Thymus (tissue), 14 donors: Measurements from ENCODE around the gene RPL5. TPM values are rescaled to one million over a fixed set of nuclear protein-coding genes. Genes with fewer than 3 reads are reported as not detected.
"Not testable (repeated sequence)": the region's sequence is repeated elsewhere in the genome, so short reads cannot be mapped to it uniquely, and the experiment has no call there.

ENCODE experiments used
- DNase-seq, 9 donors: peaks; one replicate each; pipeline ENCODE4 v3.0.0-alpha.2; 2013; ENCODE audit warnings: low spot score in 9 of 9, low read depth in 6 of 9, missing footprints in 1 of 9
- H3K27ac ChIP-seq, 2 donors: one replicate each; pipeline ENCODE4 v1.5.1; 2013; ENCODE audit warnings: control low read depth in 1 of 2, low read depth in 1 of 2, low read length in 1 of 2, mild to moderate bottlenecking in 1 of 2, moderate library complexity in 1 of 2
- H3K27me3 ChIP-seq, 2 donors: one replicate each; pipeline ENCODE4 v1.5.1; 2013; ENCODE audit warnings: low read length in 1 of 2; ENCODE audit not compliant: control insufficient read depth in 2 of 2, insufficient read depth in 1 of 2
- H3K36me3 ChIP-seq, 2 donors: one replicate each; pipeline ENCODE4 v1.5.1; 2013; ENCODE audit warnings: low read length in 1 of 2, mild to moderate bottlenecking in 1 of 2, moderate library complexity in 1 of 2; ENCODE audit not compliant: control insufficient read depth in 2 of 2, insufficient read depth in 2 of 2
- H3K4me1 ChIP-seq, 2 donors: one replicate each; pipeline ENCODE4 v1.5.1; 2013; ENCODE audit warnings: low read length in 2 of 2; ENCODE audit not compliant: control insufficient read depth in 2 of 2, insufficient read depth in 2 of 2
- H3K4me3 ChIP-seq, 2 donors: one replicate each; pipeline ENCODE4 v1.5.1; 2013; ENCODE audit warnings: low read length in 2 of 2, control low read depth in 1 of 2, mild to moderate bottlenecking in 1 of 2
- H3K9me3 ChIP-seq, 2 donors: one replicate each; pipeline ENCODE4 v1.5.1; 2013; ENCODE audit warnings: low read length in 1 of 2, mild to moderate bottlenecking in 1 of 2; ENCODE audit not compliant: control insufficient read depth in 2 of 2, insufficient read depth in 1 of 2
- WGBS: extraction: QIAGEN DNeasy Blood & Tissue Kit; methylation state at CpG from one replicate; pipeline ENCODE4 v1.1.7; 2013; 5-methylcytosine and 5-hydroxymethylcytosine counted together
- long read RNA-seq, 10 donors: transcript quantifications; one replicate each; lab custom pipeline, GENCODE V29; 2026
- polyA plus RNA-seq: library from polyadenylated mRNA; stranded (reverse); fragments of 200-250 nt; gene quantifications from one replicate; pipeline ENCODE4 v1.2.3, GENCODE V29; 2013
- total RNA-seq: library from RNA; stranded (reverse); fragments of 120-200 nt; gene quantifications from one replicate; pipeline ENCODE4 v1.2.4, GENCODE V29; 2013
- donor health status: healthy.

Gene RPL5
- total RNA-seq (2,242 TPM), polyA plus RNA-seq (2,759 TPM)
- long read RNA-seq, donor 1, transcript RPL5-208 (8 exons, 1,085 nt) = major isoform, 57 of 119 reads
- long read RNA-seq, donor 1, transcript RPL5-205 (3 exons, 1,210 nt) = minor isoform, 12 of 119 reads
- long read RNA-seq, donor 1, partial matches to known transcripts = 45 of 119 reads
- long read RNA-seq, donor 1, other reads (novel, unspliced or antisense) = 0 of 119 reads
- long read RNA-seq, donor 2, transcript RPL5-208 (8 exons, 1,085 nt) = major isoform, 760 of 1,246 reads
- long read RNA-seq, donor 2, transcript RPL5-205 (3 exons, 1,210 nt) = minor isoform, 67 of 1,246 reads
- long read RNA-seq, donor 2, transcript RPL5-207 (2 exons, 271 nt) = minor isoform, 47 of 1,246 reads
- long read RNA-seq, donor 2, transcript RPL5-210 (7 exons, 896 nt) = minor isoform, 6 of 1,246 reads
- long read RNA-seq, donor 2, partial matches to known transcripts = 339 of 1,246 reads
- long read RNA-seq, donor 2, other reads (novel, unspliced or antisense) = 21 of 1,246 reads
- long read RNA-seq, donor 3, transcript RPL5-210 (7 exons, 896 nt) = minor isoform, 8 of 1,951 reads
- long read RNA-seq, donor 3, transcript RPL5-208 (8 exons, 1,085 nt) = major isoform, 737 of 1,951 reads
- long read RNA-seq, donor 3, transcript RPL5-205 (3 exons, 1,210 nt) = minor isoform, 89 of 1,951 reads
- long read RNA-seq, donor 3, transcript RPL5-207 (2 exons, 271 nt) = minor isoform, 35 of 1,951 reads
- long read RNA-seq, donor 3, partial matches to known transcripts = 1,036 of 1,951 reads
- long read RNA-seq, donor 3, other reads (novel, unspliced or antisense) = 39 of 1,951 reads
- long read RNA-seq, donor 4, transcript RPL5-208 (8 exons, 1,085 nt) = major isoform, 319 of 798 reads
- long read RNA-seq, donor 4, transcript RPL5-212 (4 exons, 733 nt) = minor isoform, 9 of 798 reads
- long read RNA-seq, donor 4, transcript RPL5-207 (2 exons, 271 nt) = minor isoform, 43 of 798 reads
- long read RNA-seq, donor 4, transcript RPL5-205 (3 exons, 1,210 nt) = minor isoform, 102 of 798 reads
- long read RNA-seq, donor 4, partial matches to known transcripts = 320 of 798 reads
- long read RNA-seq, donor 4, other reads (novel, unspliced or antisense) = 0 of 798 reads
- long read RNA-seq, donor 5, transcript RPL5-205 (3 exons, 1,210 nt) = minor isoform, 212 of 2,768 reads
- long read RNA-seq, donor 5, transcript RPL5-208 (8 exons, 1,085 nt) = major isoform, 748 of 2,768 reads
- long read RNA-seq, donor 5, transcript RPL5-212 (4 exons, 733 nt) = minor isoform, 14 of 2,768 reads
- long read RNA-seq, donor 5, transcript RPL5-207 (2 exons, 271 nt) = minor isoform, 64 of 2,768 reads
- long read RNA-seq, donor 5, partial matches to known transcripts = 1,679 of 2,768 reads
- long read RNA-seq, donor 5, other reads (novel, unspliced or antisense) = 36 of 2,768 reads
- long read RNA-seq, donor 6, transcript RPL5-205 (3 exons, 1,210 nt) = minor isoform, 21 of 669 reads
- long read RNA-seq, donor 6, transcript RPL5-208 (8 exons, 1,085 nt) = major isoform, 456 of 669 reads
- long read RNA-seq, donor 6, transcript RPL5-212 (4 exons, 733 nt) = minor isoform, 7 of 669 reads
- long read RNA-seq, donor 6, transcript RPL5-207 (2 exons, 271 nt) = minor isoform, 16 of 669 reads
- long read RNA-seq, donor 6, partial matches to known transcripts = 155 of 669 reads
- long read RNA-seq, donor 6, other reads (novel, unspliced or antisense) = 7 of 669 reads
- long read RNA-seq, donor 7, transcript RPL5-205 (3 exons, 1,210 nt) = minor isoform, 139 of 1,143 reads
- long read RNA-seq, donor 7, transcript RPL5-210 (7 exons, 896 nt) = minor isoform, 11 of 1,143 reads
- long read RNA-seq, donor 7, transcript RPL5-208 (8 exons, 1,085 nt) = major isoform, 485 of 1,143 reads
- long read RNA-seq, donor 7, transcript RPL5-207 (2 exons, 271 nt) = minor isoform, 30 of 1,143 reads
- long read RNA-seq, donor 7, partial matches to known transcripts = 463 of 1,143 reads
- long read RNA-seq, donor 7, other reads (novel, unspliced or antisense) = 8 of 1,143 reads
- long read RNA-seq, donor 8, transcript RPL5-207 (2 exons, 271 nt) = minor isoform, 9 of 504 reads
- long read RNA-seq, donor 8, transcript RPL5-205 (3 exons, 1,210 nt) = minor isoform, 9 of 504 reads
- long read RNA-seq, donor 8, transcript RPL5-208 (8 exons, 1,085 nt) = major isoform, 351 of 504 reads
- long read RNA-seq, donor 8, partial matches to known transcripts = 128 of 504 reads
- long read RNA-seq, donor 8, other reads (novel, unspliced or antisense) = 0 of 504 reads
- long read RNA-seq, donor 9, transcript RPL5-207 (2 exons, 271 nt) = minor isoform, 27 of 729 reads
- long read RNA-seq, donor 9, transcript RPL5-208 (8 exons, 1,085 nt) = major isoform, 333 of 729 reads
- long read RNA-seq, donor 9, transcript RPL5-212 (4 exons, 733 nt) = minor isoform, 6 of 729 reads
- long read RNA-seq, donor 9, transcript RPL5-205 (3 exons, 1,210 nt) = minor isoform, 55 of 729 reads
- long read RNA-seq, donor 9, partial matches to known transcripts = 287 of 729 reads
- long read RNA-seq, donor 9, other reads (novel, unspliced or antisense) = 14 of 729 reads
- long read RNA-seq, donor 10, transcript RPL5-212 (4 exons, 733 nt) = minor isoform, 7 of 854 reads
- long read RNA-seq, donor 10, transcript RPL5-207 (2 exons, 271 nt) = minor isoform, 19 of 854 reads
- long read RNA-seq, donor 10, transcript RPL5-205 (3 exons, 1,210 nt) = minor isoform, 58 of 854 reads
- long read RNA-seq, donor 10, transcript RPL5-208 (8 exons, 1,085 nt) = major isoform, 404 of 854 reads
- long read RNA-seq, donor 10, partial matches to known transcripts = 357 of 854 reads
- long read RNA-seq, donor 10, other reads (novel, unspliced or antisense) = 5 of 854 reads

- H3K27me3 ChIP-seq = no peaks in the 10 kb centered on the region
- no peaks in the 10 kb centered on the region for H3K9me3 ChIP-seq
- peak within 1 kb of the TSS; percentile 87 to 88 for H3K27ac ChIP-seq
- peak; percentile 96 to 100 (median 98) for DNase-seq
- WGBS = under 1% methylated on average over 57 of the region's 57 CpGs
- peaks cover 5 to 9% of the 10 kb centered on the region in 2 donors for H3K4me1 ChIP-seq
- peak within 1 kb of the TSS; percentile 54 to 72 for H3K4me3 ChIP-seq
- peaks cover 11 to 34% of the 10 kb centered on the region in 2 donors for H3K36me3 ChIP-seq
These were observed at the start of gene RPL5 for GRCh38 chr1:92831762-92832536. RPL5 (plus strand) TSS chr1:92832040; CDS start chr1:92832115, 75 bp downstream.

- WGBS = 83% methylated on average over 14 of the region's 14 CpGs
- peaks cover 17 to 61% of the 10 kb centered on the region in 2 donors for H3K27me3 ChIP-seq
- peaks cover 6 to 17% of the 10 kb centered on the region in 2 donors for H3K4me1 ChIP-seq
- peak overlapping the region in 1 of 2 donors; percentile 51 for H3K4me3 ChIP-seq
- H3K27ac ChIP-seq, H3K9me3 ChIP-seq, DNase-seq, H3K36me3 ChIP-seq: not testable (repeated sequence)
These were observed 48.3 kb upstream of the RPL5 start for GRCh38 chr1:92783550-92783949.

- peaks cover 0 to 9% of the 10 kb centered on the region in 2 donors for H3K9me3 ChIP-seq
- H3K27me3 ChIP-seq = peaks cover 17 to 62% of the 10 kb centered on the region in 2 donors
- H3K4me1 ChIP-seq = peaks cover 6 to 17% of the 10 kb centered on the region in 2 donors
- peak overlapping the region; percentile 53 to 85 for H3K27ac ChIP-seq
- peak in 8 of 9 donors; percentile 4 to 50 (median 13) for DNase-seq
- peak overlapping the region; percentile 51 to 57 for H3K4me3 ChIP-seq
- H3K36me3 ChIP-seq = no peaks in the 10 kb centered on the region
- 6% methylated on average over 24 of the region's 25 CpGs for WGBS
These were observed 47.7 kb upstream of the RPL5 start for GRCh38 chr1:92784021-92784638.

- 1% methylated on average over 94 of the region's 94 CpGs for WGBS
- Histone ChIP-seq H3K4me3 (peak within 1 kb of the TSS; percentile 51 to 57), H3K27me3 (peaks cover 17 to 63% of the 10 kb centered on the region in 2 donors), H3K27ac (peak within 1 kb of the TSS; percentile 76 to 85), H3K36me3 (no peaks in the 10 kb centered on the region), H3K9me3 (peaks cover 0 to 9% of the 10 kb centered on the region in 2 donors), H3K4me1 (peaks cover 6 to 17% of the 10 kb centered on the region in 2 donors)
- peak; percentile 19 to 76 (median 48) for DNase-seq
These were observed 47.0 kb upstream of the RPL5 start, which contains the start of gene EVI5 for GRCh38 chr1:92784639-92785500. EVI5 (minus strand) TSS chr1:92785108; CDS start chr1:92736546, 48,562 bp downstream.

GRCh38 chr1:92786111-92786901 lies 45.5 kb upstream of the RPL5 start:
- Histone ChIP-seq H3K4me1 (peaks cover 6 to 17% of the 10 kb centered on the region in 2 donors), H3K9me3 (peaks cover 0 to 9% of the 10 kb centered on the region in 2 donors), H3K36me3 (no peaks in the 10 kb centered on the region), H3K4me3 (no peak overlapping the region), H3K27me3 (peaks cover 17 to 58% of the 10 kb centered on the region in 2 donors), H3K27ac (no peak overlapping the region)
- WGBS = 90% methylated on average over 5 of the region's 5 CpGs
- DNase-seq = no peak
